Liver (tissue), 9 donors: ENCODE results near the gene ST6GAL1. TPM values are rescaled to one million over a fixed set of nuclear protein-coding genes. Genes with fewer than 3 reads are reported as not detected.

Experiments
- DNase-seq: peaks from one replicate; pipeline ENCODE4 v3.0.0-alpha.2; 2017; ENCODE audit warnings: low spot score
- H3K27ac ChIP-seq, 2 donors: one replicate each; pipeline ENCODE4 v1.7.0; 2013; ENCODE audit warnings: inconsistent platforms in 2 of 2, low read length in 2 of 2, control low read depth in 1 of 2, low read depth in 1 of 2, mild to moderate bottlenecking in 1 of 2
- H3K27me3 ChIP-seq, 4 donors: one replicate each; pipeline versions ENCODE4 v1.6.1 to v1.7.0; 2013; ENCODE audit warnings: low read length in 3 of 4, inconsistent platforms in 1 of 4, mild to moderate bottlenecking in 1 of 4, moderate library complexity in 1 of 4; ENCODE audit not compliant: control insufficient read depth in 4 of 4, insufficient read depth in 4 of 4
- H3K36me3 ChIP-seq, 4 donors: one replicate each; pipeline versions ENCODE4 v1.6.1 to v1.7.0; 2013; ENCODE audit warnings: low read length in 3 of 4, mild to moderate bottlenecking in 3 of 4, low read depth in 1 of 4, moderate library complexity in 1 of 4; ENCODE audit not compliant: control insufficient read depth in 4 of 4, insufficient read depth in 3 of 4
- H3K4me1 ChIP-seq, 4 donors: one replicate each; pipeline versions ENCODE4 v1.6.1 to v1.7.0; 2013; ENCODE audit warnings: low read length in 3 of 4, mild to moderate bottlenecking in 3 of 4, moderate library complexity in 1 of 4; ENCODE audit not compliant: control insufficient read depth in 4 of 4, insufficient read depth in 4 of 4
- H3K4me3 ChIP-seq, 3 donors: one replicate each; pipeline versions ENCODE4 v1.6.1 to v1.7.0; 2013; ENCODE audit warnings: low read length in 3 of 3, control low read depth in 1 of 3, low read depth in 1 of 3, mild to moderate bottlenecking in 1 of 3
- H3K9ac ChIP-seq, 2 donors: one replicate each; pipeline ENCODE4 v1.7.0; 2013; ENCODE audit warnings: low read length in 2 of 2, mild to moderate bottlenecking in 2 of 2, moderate library complexity in 2 of 2, control low read depth in 1 of 2, low read depth in 1 of 2
- H3K9me3 ChIP-seq, 4 donors: one replicate each; pipeline versions ENCODE4 v1.6.1 to v1.7.0; 2013; ENCODE audit warnings: low read length in 3 of 4; ENCODE audit not compliant: control insufficient read depth in 4 of 4
- EGR1 ChIP-seq, 2 donors: IDR thresholded peaks; 2 replicates each; pipeline ENCODE4 v1.6.1; 2016 to 2018; ENCODE audit warnings: antibody characterized with exemption in 2 of 2, low read depth in 2 of 2
- FOXA2 ChIP-seq: IDR thresholded peaks from 2 replicates; pipeline ENCODE4 v1.6.1; 2016; ENCODE audit warnings: antibody characterized with exemption
- GABPA ChIP-seq, 2 donors: IDR thresholded peaks in 1 of 2; conservative IDR thresholded peaks in 1 of 2; 2 replicates each; pipeline ENCODE4 v1.6.1; 2016; ENCODE audit warnings: antibody characterized with exemption in 2 of 2, mild to moderate bottlenecking in 1 of 2, moderate library complexity in 1 of 2
- HNF4A ChIP-seq, 2 donors: conservative IDR thresholded peaks; 2 replicates each; pipeline ENCODE4 v1.6.1; 2016; ENCODE audit warnings: antibody characterized with exemption in 2 of 2, mild to moderate bottlenecking in 2 of 2
- HNF4G ChIP-seq: IDR thresholded peaks from 2 replicates; pipeline ENCODE4 v1.6.1; 2016; ENCODE audit warnings: antibody characterized with exemption
- JUND ChIP-seq, 2 donors: IDR thresholded peaks; 2 replicates each; pipeline ENCODE4 v1.6.1; 2016; ENCODE audit warnings: antibody characterized with exemption in 2 of 2
- MAX ChIP-seq: IDR thresholded peaks from 2 replicates; pipeline ENCODE4 v1.6.1; 2016; ENCODE audit warnings: antibody characterized with exemption
- NR2F2 ChIP-seq: IDR thresholded peaks from 2 replicates; pipeline ENCODE4 v1.6.1; 2016; ENCODE audit warnings: antibody characterized with exemption
- RAD21 ChIP-seq, 2 donors: IDR thresholded peaks; 2 replicates each; pipeline ENCODE4 v1.6.1; 2016; ENCODE audit warnings: antibody characterized with exemption in 2 of 2, mild to moderate bottlenecking in 2 of 2
- RXRA ChIP-seq, 2 donors: IDR thresholded peaks; 2 replicates each; pipeline ENCODE4 v1.6.1; 2017 to 2018; ENCODE audit warnings: antibody characterized with exemption in 2 of 2, mild to moderate bottlenecking in 1 of 2
- SP1 ChIP-seq: IDR thresholded peaks from 2 replicates; pipeline ENCODE4 v1.6.1; 2018; ENCODE audit warnings: antibody characterized with exemption, mild to moderate bottlenecking
- TAF1 ChIP-seq: conservative IDR thresholded peaks from 2 replicates; pipeline ENCODE4 v1.6.1; 2016; ENCODE audit warnings: antibody characterized with exemption, mild to moderate bottlenecking
- YY1 ChIP-seq: IDR thresholded peaks from 2 replicates; pipeline ENCODE4 v1.6.1; 2016; ENCODE audit warnings: antibody characterized with exemption, mild to moderate bottlenecking
- ZBTB33 ChIP-seq: IDR thresholded peaks from 2 replicates; pipeline ENCODE4 v1.6.1; 2016; ENCODE audit warnings: antibody characterized with exemption
- WGBS: extraction: QIAGEN DNeasy Blood & Tissue Kit; methylation state at CpG from one replicate; pipeline ENCODE4 v1.1.7; 2013; 5-methylcytosine and 5-hydroxymethylcytosine counted together
- polyA plus RNA-seq, 2 donors: library from polyadenylated mRNA; stranded (reverse) in 1 of 2; unstranded in 1 of 2; fragments of 200-250 nt in 1 of 2; fragments of >200 nt in 1 of 2; fragmentation: Nextera tagmentation in 1 of 2; extraction: Ambion mirVana in 1 of 2; gene quantifications; one replicate each; pipeline versions ENCODE4 v1.2.1 to v1.2.3, GENCODE V29; 2013 to 2015
- total RNA-seq, 2 donors: library from RNA; depleted of rRNA; stranded (reverse); fragments of >200 nt; gene quantifications; one replicate each; pipeline ENCODE4 v1.2.3, GENCODE V29; 2014
- TF ChIP-seq, protein P1 (sequence below): IDR thresholded peaks from 2 replicates; pipeline ENCODE4 v1.6.1; 2016; ENCODE audit warnings: antibody characterized with exemption
- TF ChIP-seq, protein P2 (sequence below): fragments of 150-350 bp; IDR thresholded peaks from 2 replicates; pipeline ENCODE4 v1.5.1; 2017; ENCODE audit warnings: improper control_type of control experiment, low read depth, low read length; ENCODE audit not compliant: missing input control
- donor health status: healthy.
- donor health status: healthy.
- donor health status: healthy.
- donor health status: healthy.
- donor health status: healthy.

Gene ST6GAL1
- total and polyA plus RNA-seq, 4 donors, result 102 to 425 (median 328) TPM

- no peaks in the 10 kb centered on the region for H3K27me3 ChIP-seq
- 85% methylated on average over 7 of the region's 7 CpGs for WGBS
- DNase-seq, result no peak
- no peaks in the 10 kb centered on the region for H3K9me3 ChIP-seq
- H3K4me3 ChIP-seq, result no peak overlapping the region
- no peak overlapping the region for H3K9ac ChIP-seq
- peaks cover 0 to 67% (median 39%) of the 10 kb centered on the region in 4 donors for H3K36me3 ChIP-seq
- TF ChIP-seq MAX, result no peak
- TF ChIP-seq RAD21 (IDR thresholded peaks at IDR 0.05), result peak; percentile 6 to 59
- peaks cover 7 to 38% (median 34%) of the 10 kb centered on the region in 4 donors for H3K4me1 ChIP-seq
- no peak overlapping the region for H3K27ac ChIP-seq
These were observed 136.1 kb downstream of the ST6GAL1 start for GRCh38 chr3:187066228-187066995.

GRCh38 chr3:187068787-187069186 lies 138.5 kb downstream of the ST6GAL1 start:
- no peak overlapping the region for H3K4me3 ChIP-seq
- peaks cover 7 to 65% (median 52%) of the 10 kb centered on the region in 4 donors for H3K36me3 ChIP-seq
- TF ChIP-seq MAX (no peak), GABPA (IDR thresholded peaks at IDR 0.05 in 1 of 2, conservative IDR thresholded peaks at IDR 0.05 in 1 of 2) (no peak), HNF4G (no peak), SP1 (no peak), HNF4A (conservative IDR thresholded peaks at IDR 0.05) (no peak), FOXA2 (no peak), RAD21 (IDR thresholded peaks at IDR 0.05) (no peak), RXRA (IDR thresholded peaks at IDR 0.05) (no peak), JUND (IDR thresholded peaks at IDR 0.05) (no peak), YY1 (no peak), ZBTB33 (no peak), NR2F2 (no peak), TAF1 (no peak), EGR1 (IDR thresholded peaks at IDR 0.05; ENCODE audit: low read depth in 2 of 2) (no peak)
- TF ChIP-seq, protein P1, sequence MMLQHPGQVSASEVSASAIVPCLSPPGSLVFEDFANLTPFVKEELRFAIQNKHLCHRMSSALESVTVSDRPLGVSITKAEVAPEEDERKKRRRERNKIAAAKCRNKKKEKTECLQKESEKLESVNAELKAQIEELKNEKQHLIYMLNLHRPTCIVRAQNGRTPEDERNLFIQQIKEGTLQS, result no peak
- TF ChIP-seq, protein P2, sequence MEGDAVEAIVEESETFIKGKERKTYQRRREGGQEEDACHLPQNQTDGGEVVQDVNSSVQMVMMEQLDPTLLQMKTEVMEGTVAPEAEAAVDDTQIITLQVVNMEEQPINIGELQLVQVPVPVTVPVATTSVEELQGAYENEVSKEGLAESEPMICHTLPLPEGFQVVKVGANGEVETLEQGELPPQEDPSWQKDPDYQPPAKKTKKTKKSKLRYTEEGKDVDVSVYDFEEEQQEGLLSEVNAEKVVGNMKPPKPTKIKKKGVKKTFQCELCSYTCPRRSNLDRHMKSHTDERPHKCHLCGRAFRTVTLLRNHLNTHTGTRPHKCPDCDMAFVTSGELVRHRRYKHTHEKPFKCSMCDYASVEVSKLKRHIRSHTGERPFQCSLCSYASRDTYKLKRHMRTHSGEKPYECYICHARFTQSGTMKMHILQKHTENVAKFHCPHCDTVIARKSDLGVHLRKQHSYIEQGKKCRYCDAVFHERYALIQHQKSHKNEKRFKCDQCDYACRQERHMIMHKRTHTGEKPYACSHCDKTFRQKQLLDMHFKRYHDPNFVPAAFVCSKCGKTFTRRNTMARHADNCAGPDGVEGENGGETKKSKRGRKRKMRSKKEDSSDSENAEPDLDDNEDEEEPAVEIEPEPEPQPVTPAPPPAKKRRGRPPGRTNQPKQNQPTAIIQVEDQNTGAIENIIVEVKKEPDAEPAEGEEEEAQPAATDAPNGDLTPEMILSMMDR, result no peak
- WGBS, result 80% methylated on average over 5 of the region's 5 CpGs
- no peak overlapping the region for H3K9ac ChIP-seq
- no peaks in the 10 kb centered on the region for H3K27me3 ChIP-seq
- H3K4me1 ChIP-seq, result peaks cover 5 to 21% (median 13%) of the 10 kb centered on the region in 4 donors
- H3K27ac ChIP-seq, result no peak overlapping the region
- no peaks in the 10 kb centered on the region for H3K9me3 ChIP-seq
- no peak for DNase-seq
